HG03159 (cell line): ENCODE data around the gene EFHC1.
"Not testable (repeated sequence)": the region's sequence is repeated elsewhere in the genome, so short reads cannot be mapped to it uniquely, and the experiment has no call there.

Experiments
- ATAC-seq: cut with Tn5 transposase; IDR thresholded peaks from one replicate; pipeline ENCODE4 v1.9.1; 2021; ENCODE audit warnings: mild to moderate bottlenecking, moderate library complexity; ENCODE audit not compliant: unreplicated experiment

Gene EFHC1

DNA sequence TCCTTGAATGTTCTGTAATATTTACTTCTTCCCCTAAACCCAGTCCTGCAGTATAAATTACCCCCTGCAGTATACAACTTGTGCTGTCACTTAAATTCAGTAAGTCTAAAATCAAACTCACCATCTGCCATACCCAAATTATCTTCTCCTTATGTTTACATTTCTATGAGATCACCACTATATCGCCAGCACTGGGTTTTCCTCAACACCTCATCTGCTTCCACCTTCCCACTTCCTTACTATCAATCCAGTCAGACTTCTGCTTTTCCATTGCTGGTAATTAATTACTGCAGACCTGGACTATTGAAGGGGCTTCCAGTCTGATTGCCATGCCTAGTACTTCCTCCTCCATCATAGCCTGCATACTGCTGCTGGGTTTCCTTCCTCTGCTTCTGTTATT is 15.2 kb downstream of the EFHC1 start:
- no peak for ATAC-seq

DNA sequence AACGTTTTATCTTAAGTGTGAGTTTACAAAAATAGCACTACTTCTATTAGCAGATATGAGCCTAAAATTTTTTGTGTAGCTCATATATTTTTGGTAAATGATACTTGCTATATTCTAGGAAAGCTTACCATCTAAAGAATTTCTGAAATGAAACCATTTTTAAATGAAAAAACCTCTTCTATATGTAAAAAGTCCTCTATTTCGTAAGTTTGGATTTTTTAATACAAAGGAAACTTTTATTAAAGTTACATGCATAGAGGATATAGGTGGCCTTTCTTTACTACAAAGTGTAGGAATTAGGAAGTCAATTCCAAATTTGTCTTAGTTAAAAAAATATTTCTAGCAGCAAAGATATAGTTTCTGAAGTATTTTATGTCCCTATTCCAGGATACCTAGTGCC is 18.8 kb downstream of the EFHC1 start:
- ATAC-seq, result no peak

- ATAC-seq, result no peak
These were observed 34.4 kb downstream of the EFHC1 start for GRCh38 chr6:52454556-52454955.

DNA sequence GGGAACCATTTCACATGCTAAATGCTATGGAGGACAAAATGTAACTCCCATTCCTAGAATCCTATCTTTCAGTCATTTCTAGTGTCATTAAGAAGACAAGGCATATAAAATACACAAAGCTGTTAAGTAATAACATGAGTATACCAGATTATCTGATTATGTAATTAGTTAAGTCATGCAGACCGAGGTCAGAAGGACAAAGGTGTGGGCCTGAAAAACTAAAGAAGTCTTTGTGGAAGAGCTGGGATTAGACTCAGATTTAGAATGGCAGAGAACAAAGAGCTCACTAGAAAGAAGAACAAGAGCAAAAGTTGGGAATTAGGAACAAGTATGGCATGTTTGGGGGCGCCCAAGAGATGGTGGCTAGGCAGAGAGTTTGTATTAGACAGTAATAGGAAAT is 37.0 kb downstream of the EFHC1 start:
- ATAC-seq, result no peak

DNA sequence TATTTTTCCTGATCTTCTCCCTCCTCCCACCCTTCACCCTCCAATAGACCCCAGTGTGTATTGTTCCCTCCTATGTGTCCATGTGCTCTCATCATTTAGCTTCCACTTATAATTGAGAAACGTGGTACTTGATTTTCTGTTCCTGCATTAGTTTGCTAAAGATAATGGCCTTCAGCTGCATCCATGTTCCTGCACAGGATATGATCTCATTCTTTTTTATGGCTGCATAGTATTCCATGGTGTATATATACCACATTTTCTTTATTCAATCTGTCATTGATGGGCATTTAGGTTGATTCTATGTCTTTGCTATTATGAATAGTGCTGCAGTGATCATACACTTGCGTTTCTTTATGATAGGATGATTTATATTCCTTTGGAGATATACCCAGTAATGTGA is 41.1 kb downstream of the EFHC1 start:
- ATAC-seq, result not testable (repeated sequence)

DNA sequence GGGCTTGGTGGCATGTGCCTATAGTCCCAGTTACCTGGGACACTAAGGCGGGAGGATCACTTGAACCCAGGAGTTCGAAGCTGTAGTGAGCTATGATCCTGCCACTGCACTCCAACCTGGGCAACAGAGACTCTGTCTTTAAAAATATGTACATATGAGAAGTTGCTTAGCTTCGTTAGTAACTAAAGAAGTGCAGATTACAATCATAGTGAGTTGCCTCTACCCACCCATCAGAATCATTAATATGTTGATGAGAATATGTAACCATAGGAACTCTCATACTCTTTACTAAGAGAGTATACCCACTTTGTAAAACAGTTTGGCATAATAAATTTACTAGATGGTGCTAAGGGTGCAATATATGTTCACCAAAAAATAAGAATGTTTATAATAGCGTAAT is 54.0 kb downstream of the EFHC1 start:
- ATAC-seq, result no peak

DNA sequence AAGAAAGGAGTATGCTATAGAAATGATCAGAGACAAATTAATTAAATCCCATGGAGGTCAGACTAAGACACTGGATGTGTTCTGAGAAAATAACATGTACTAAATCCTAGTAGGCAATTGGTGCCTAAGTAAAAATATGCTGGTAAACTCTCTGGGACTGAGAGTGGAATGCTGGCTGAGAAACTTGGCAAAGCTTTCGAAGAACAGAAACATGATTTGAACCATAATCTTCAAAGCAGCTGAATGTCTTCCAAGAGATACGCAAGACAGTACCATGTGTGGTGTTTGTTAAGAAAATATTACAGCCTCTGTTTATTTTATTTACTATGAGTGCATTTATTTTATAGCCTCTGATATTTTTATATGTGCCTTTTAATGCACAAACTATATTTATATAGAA is 55.2 kb downstream of the EFHC1 start:
- no peak for ATAC-seq

DNA sequence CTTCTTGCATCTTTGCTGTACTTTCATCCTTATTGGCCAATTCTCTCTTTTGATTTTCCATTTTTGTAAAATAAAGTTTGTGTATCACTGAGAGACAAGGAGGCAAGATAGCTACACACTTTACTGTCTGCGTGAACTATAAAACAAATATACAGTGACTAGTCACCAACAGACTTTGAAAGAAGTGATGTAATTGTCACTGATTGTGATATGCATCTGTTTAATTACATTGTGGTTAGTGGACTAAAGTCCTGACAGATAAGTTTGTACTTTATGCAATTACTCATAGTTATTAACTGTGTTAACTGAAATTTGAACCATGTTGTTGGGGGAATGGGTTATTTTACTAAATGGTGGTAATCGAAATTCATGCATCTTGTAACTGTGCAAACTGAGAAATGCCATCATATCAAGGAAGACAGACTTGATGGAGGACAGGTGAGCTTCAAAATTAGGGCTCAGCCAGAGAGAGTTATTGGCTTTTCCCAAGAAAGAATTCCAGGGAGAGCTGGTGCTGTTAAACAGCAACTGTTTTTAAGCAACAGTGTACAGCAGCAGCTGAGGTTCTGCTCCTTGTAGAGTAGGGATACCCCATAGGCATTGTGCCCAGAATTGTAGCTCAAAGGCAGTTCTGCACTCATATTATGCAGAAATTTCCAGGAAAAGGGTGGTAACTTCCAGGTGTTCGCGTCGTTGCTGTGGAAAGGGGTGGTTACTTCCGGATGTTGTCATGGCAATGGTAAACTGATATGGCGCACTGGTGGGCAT is 62.9 kb downstream of the EFHC1 start:
- ATAC-seq, result no peak

DNA sequence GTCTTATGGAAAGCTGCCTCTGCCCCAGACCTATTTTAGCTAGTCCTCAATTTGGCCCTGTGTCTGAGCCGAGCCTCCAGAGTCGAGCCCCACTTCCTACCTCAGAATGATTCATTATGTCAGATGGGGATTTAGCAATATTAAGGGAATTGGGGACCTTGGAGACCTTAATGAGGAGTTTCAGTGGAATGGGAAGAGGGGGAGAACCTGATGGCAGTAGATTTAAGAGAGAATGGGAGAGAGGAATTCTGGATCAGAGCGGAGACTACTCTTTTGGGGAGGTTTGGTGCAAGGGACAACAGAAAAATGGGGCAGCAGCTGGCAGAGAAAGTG is 63.5 kb downstream of the EFHC1 start:
- ATAC-seq, result no peak

DNA sequence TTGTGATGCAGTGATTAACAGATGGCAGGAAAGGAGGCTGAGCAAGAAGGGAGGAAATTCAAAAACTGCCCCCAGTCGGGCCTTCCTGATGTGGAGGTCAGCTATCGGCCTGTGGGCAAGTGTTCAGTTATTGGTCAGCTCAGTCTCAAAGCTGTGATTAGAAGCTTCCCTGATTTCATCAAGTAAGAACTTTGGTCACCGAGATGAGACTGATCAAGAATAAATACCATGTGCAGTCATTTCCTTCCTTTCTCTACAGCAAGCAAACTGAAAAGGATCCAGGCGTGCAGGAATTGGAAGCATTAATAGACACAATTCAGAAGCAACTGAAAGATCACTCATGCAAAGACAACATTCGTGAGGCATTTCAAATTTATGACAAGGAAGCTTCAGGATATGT is 69.7 kb downstream of the EFHC1 start:
- ATAC-seq, result no peak

- ATAC-seq, result peak; percentile 56
These were observed 71.3 kb downstream of the EFHC1 start for GRCh38 chr6:52491203-52492069.

- no peak for ATAC-seq
These were observed 73.5 kb downstream of the EFHC1 start for GRCh38 chr6:52493669-52494068.

DNA sequence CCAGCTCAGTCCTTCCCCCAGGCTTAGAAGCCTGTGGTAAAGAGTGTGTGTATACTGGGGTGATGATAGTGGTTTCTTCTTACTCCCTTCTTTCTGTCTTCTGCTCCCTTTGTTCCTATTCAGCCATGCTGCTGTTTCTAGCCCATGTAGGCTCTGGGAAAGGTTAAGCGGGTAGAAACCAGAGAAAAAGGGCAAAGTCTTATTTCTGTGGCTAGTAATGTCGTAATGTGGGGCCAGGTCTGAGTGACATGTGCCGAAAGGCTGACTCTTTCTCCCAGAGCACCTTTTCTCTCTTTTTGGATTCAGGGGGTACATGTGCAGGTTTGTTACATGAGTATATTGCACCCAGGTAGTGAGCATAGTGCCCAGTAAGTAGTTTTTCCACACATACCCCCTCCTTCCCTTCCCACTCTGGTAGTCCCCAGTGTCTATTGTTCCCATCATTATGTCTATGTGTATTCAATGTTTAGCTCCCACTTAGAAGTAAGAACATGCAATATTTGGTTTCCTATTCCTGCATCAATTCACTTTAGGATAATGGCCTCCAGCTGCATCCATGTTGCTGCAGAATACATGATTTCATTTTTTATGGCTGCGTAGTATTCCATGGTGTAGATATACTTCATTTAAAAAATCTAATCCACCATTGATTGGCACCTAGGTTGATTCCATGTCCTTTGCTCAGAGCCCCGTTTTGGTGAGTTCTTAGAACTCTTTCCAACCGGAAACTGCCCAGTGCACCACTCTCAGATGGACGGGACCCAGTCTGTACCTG is 74.3 kb downstream of the EFHC1 start:
- ATAC-seq, result no peak

- ATAC-seq, result no peak
These were observed 75.8 kb downstream of the EFHC1 start for GRCh38 chr6:52495922-52496321.

- ATAC-seq, result no peak
These were observed 76.5 kb downstream of the EFHC1 start for GRCh38 chr6:52496631-52497030.

GRCh38 chr6:52497652-52498408 is 77.7 kb downstream of the EFHC1 start:
- peak; percentile 85 for ATAC-seq

- peak; percentile 46 for ATAC-seq
These were observed 78.4 kb downstream of the EFHC1 start for GRCh38 chr6:52498538-52499017.

GRCh38 chr6:52499026-52499425 is 78.9 kb downstream of the EFHC1 start:
- ATAC-seq, result no peak

DNA sequence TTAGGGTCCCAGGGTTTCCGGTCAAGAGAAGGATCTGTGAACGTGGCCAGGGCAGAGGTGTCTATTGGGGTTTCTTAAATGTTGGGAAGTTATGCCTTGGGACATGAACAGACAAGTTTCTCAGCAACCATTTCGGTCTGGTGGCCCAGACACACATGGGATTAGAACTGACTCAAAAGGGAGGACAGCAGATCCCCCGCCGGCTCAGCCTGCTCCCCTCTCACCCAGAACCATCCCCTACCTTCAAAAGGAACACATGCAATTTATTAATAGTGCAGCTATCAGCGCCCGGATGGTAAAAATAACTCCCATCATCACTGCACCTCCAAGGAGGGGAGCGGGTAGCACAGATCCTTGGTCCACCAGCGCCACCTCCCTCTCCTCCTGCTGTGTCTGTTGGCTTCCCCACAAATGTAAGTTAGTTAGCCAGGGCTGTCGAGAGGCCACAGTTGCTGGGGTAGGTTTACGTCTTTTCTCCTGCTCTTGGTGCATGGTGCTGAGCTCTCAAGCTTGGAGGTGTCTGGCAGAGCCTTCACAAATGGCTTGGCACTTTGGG is 79.6 kb downstream of the EFHC1 start:
- ATAC-seq, result no peak
